Trophoblast cell (in vitro differentiated cells and primary cell): ENCODE measurements around the gene SMG5.
A peak's percentile ranks its signal among the peaks of the same experiment; 100 is the strongest.

Experiments used
- DNase-seq, 2 donors: peaks; one replicate each; pipeline ENCODE4 v3.0.0-alpha.2; 2016
- H2AFZ ChIP-seq: 2 replicates; pipeline ENCODE4 v1.6.1; 2013; ENCODE audit warnings: low read length, moderate library complexity, mild to moderate bottlenecking; ENCODE audit not compliant: insufficient read depth, poor library complexity
- H2AK5ac ChIP-seq: 2 replicates; pipeline ENCODE4 v1.6.1; 2013; ENCODE audit warnings: mild to moderate bottlenecking, low read length
- H2BK120ac ChIP-seq: 2 replicates; pipeline ENCODE4 v1.6.1; 2013; ENCODE audit warnings: low read length, mild to moderate bottlenecking, moderate library complexity; ENCODE audit not compliant: insufficient read depth, poor library complexity
- H2BK12ac ChIP-seq: 2 replicates; pipeline ENCODE4 v1.6.1; 2013; ENCODE audit warnings: mild to moderate bottlenecking, low read length, moderate library complexity
- H2BK5ac ChIP-seq: 2 replicates; pipeline ENCODE4 v1.6.1; 2013; ENCODE audit warnings: low read length, low read depth, moderate library complexity, mild to moderate bottlenecking; ENCODE audit not compliant: poor library complexity
- H3K14ac ChIP-seq: 2 replicates; pipeline ENCODE4 v1.6.1; 2013; ENCODE audit warnings: mild to moderate bottlenecking, low read length
- H3K18ac ChIP-seq: 2 replicates; pipeline ENCODE4 v1.6.1; 2013; ENCODE audit warnings: mild to moderate bottlenecking, low read length
- H3K23ac ChIP-seq: 2 replicates; pipeline ENCODE4 v1.6.1; 2013; ENCODE audit warnings: low read length
- H3K27ac ChIP-seq: 2 replicates; pipeline ENCODE4 v1.5.1; 2013; ENCODE audit warnings: low read depth, mild to moderate bottlenecking, inconsistent platforms, low read length, moderate library complexity
- H3K27me3 ChIP-seq: 2 replicates; pipeline ENCODE4 v1.6.1; 2013; ENCODE audit warnings: inconsistent platforms, mild to moderate bottlenecking, low read length, moderate library complexity; ENCODE audit not compliant: insufficient read depth
- H3K36me3 ChIP-seq, 2 experiments: 1 replicate in 1 of 2; 2 replicates in 1 of 2; pipeline ENCODE4 v1.6.1; 2013; ENCODE audit warnings: low read length in 2 of 2, mild to moderate bottlenecking in 2 of 2, moderate library complexity in 1 of 2; ENCODE audit not compliant: insufficient read depth in 2 of 2, control insufficient read depth in 1 of 2
- H3K4ac ChIP-seq: 2 replicates; pipeline ENCODE4 v1.6.1; 2013; ENCODE audit warnings: low read depth, mild to moderate bottlenecking, low read length, moderate library complexity
- H3K4me1 ChIP-seq, 2 experiments: 1 replicate in 1 of 2; 2 replicates in 1 of 2; pipeline ENCODE4 v1.6.1; 2013; ENCODE audit warnings: low read length in 2 of 2, mild to moderate bottlenecking in 2 of 2, moderate library complexity in 1 of 2; ENCODE audit not compliant: insufficient read depth in 2 of 2, control insufficient read depth in 1 of 2
- H3K4me2 ChIP-seq: 2 replicates; pipeline ENCODE4 v1.6.1; 2013; ENCODE audit warnings: inconsistent platforms, mild to moderate bottlenecking, low read length, moderate library complexity
- H3K4me3 ChIP-seq: 2 replicates; pipeline ENCODE4 v1.5.1; 2013; ENCODE audit warnings: mild to moderate bottlenecking, low read depth, low read length, inconsistent platforms
- H3K79me1 ChIP-seq: one replicate; pipeline ENCODE4 v1.6.1; 2013; ENCODE audit warnings: low read length
- H3K79me2 ChIP-seq: 2 replicates; pipeline ENCODE4 v1.6.1; 2013; ENCODE audit warnings: low read length, mild to moderate bottlenecking; ENCODE audit not compliant: control insufficient read depth, insufficient read depth, poor library complexity
- H3K9ac ChIP-seq: 2 replicates; pipeline ENCODE4 v1.6.1; 2013; ENCODE audit warnings: mild to moderate bottlenecking, low read length
- H3K9me3 ChIP-seq: 2 replicates; pipeline ENCODE4 v1.6.1; 2013; ENCODE audit warnings: low read depth, mild to moderate bottlenecking, control low read depth, inconsistent platforms, low read length; ENCODE audit not compliant: insufficient read depth
- H4K12ac ChIP-seq: 2 replicates; pipeline ENCODE4 v1.6.1; 2013; ENCODE audit warnings: low read depth, mild to moderate bottlenecking, low read length, moderate library complexity
- H4K8ac ChIP-seq: 2 replicates; pipeline ENCODE4 v1.6.1; 2013; ENCODE audit warnings: low read depth, mild to moderate bottlenecking, low read length, moderate library complexity
- H4K91ac ChIP-seq: one replicate; pipeline ENCODE4 v1.6.1; 2013; ENCODE audit warnings: low read depth, mild to moderate bottlenecking, low read length, moderate library complexity
- WGBS: extraction: QIAGEN DNeasy Blood & Tissue Kit; methylation state at CpG from one replicate; pipeline ENCODE4 v1.1.7; 2013; ENCODE audit warnings: missing lambda C conversion rate; ENCODE audit not compliant: insufficient read length, insufficient coverage; ENCODE audit errors: extremely low coverage; 5-methylcytosine and 5-hydroxymethylcytosine counted together

SMG5 gene

GRCh38 chr1:156285437-156285836 lies 2.8 kb upstream of the SMG5 start:
- Histone ChIP-seq H3K4me2 (no peak overlapping the region), H2BK120ac (no peak overlapping the region), H3K9me3 (no peaks in the 10 kb centered on the region), H2AK5ac (no peak overlapping the region), H3K36me3 (peaks cover 2 to 7% of the 10 kb centered on the region in 2 experiments), H3K27me3 (no peaks in the 10 kb centered on the region), H3K4me1 (peaks cover 20 to 21% of the 10 kb centered on the region in 2 experiments), H3K79me1 (peaks cover 5% of the 10 kb centered on the region), H2BK12ac (no peak overlapping the region), H3K9ac (no peak overlapping the region), H4K12ac (no peak overlapping the region), H4K91ac (no peak overlapping the region), H3K27ac (no peak overlapping the region), H2AFZ (no peak overlapping the region), H3K18ac (no peak overlapping the region), H2BK5ac (no peak overlapping the region), H3K14ac (no peak overlapping the region), H3K4ac (no peak overlapping the region), H4K8ac (no peak overlapping the region), H3K79me2 (peaks cover 16% of the 10 kb centered on the region), H3K4me3 (no peak overlapping the region), H3K23ac (no peak overlapping the region)
- WGBS = no CpG with 5 or more reads among the region's 21 CpGs
- DNase-seq = no peak

- peak overlapping the region; percentile 30 for H2BK12ac ChIP-seq
- H4K91ac ChIP-seq = no peak overlapping the region
- H2AK5ac ChIP-seq = no peak overlapping the region
- H3K9me3 ChIP-seq = no peaks in the 10 kb centered on the region
- H3K27ac ChIP-seq = no peak overlapping the region
- WGBS = no CpG with 5 or more reads among the region's 4 CpGs
- no peak overlapping the region for H3K4me2 ChIP-seq
- no peak overlapping the region for H3K18ac ChIP-seq
- peaks cover 20% of the 10 kb centered on the region for H3K79me2 ChIP-seq
- H3K79me1 ChIP-seq = peaks cover 5% of the 10 kb centered on the region
- H3K23ac ChIP-seq = no peak overlapping the region
- H3K27me3 ChIP-seq = no peaks in the 10 kb centered on the region
- H4K8ac ChIP-seq = no peak overlapping the region
- no peak overlapping the region for H4K12ac ChIP-seq
- no peak overlapping the region for H3K9ac ChIP-seq
- no peak overlapping the region for H3K14ac ChIP-seq
- no peak for DNase-seq
- H2BK5ac ChIP-seq = no peak overlapping the region
- H3K4me3 ChIP-seq = no peak overlapping the region
- no peak overlapping the region for H3K4ac ChIP-seq
- no peak overlapping the region for H2AFZ ChIP-seq
- no peak overlapping the region for H2BK120ac ChIP-seq
- peaks cover 20 to 21% of the 10 kb centered on the region in 2 experiments for H3K4me1 ChIP-seq
- H3K36me3 ChIP-seq = peaks cover 7 to 10% of the 10 kb centered on the region in 2 experiments
Measured at GRCh38 chr1:156284757-156285156, 2.1 kb upstream of the SMG5 start.

- Histone ChIP-seq H2BK12ac (peak within 1 kb of the TSS; percentile 34), H3K79me2 (peaks cover 20% of the 10 kb centered on the region), H3K4me1 (peaks cover 20 to 21% of the 10 kb centered on the region in 2 experiments), H4K8ac (peak within 1 kb of the TSS; percentile 98), H3K27me3 (no peaks in the 10 kb centered on the region), H3K9me3 (no peaks in the 10 kb centered on the region), H3K18ac (peak within 1 kb of the TSS; percentile 93), H4K91ac (peak within 1 kb of the TSS; percentile 84), H3K27ac (peak within 1 kb of the TSS; percentile 60), H2AK5ac (peak within 1 kb of the TSS; percentile 36), H3K36me3 (peaks cover 7 to 10% of the 10 kb centered on the region in 2 experiments), H3K4me3 (no peak within 1 kb of the TSS), H3K23ac (no peak within 1 kb of the TSS), H3K4me2 (peak within 1 kb of the TSS; percentile 81), H2AFZ (peak within 1 kb of the TSS; percentile 66), H3K4ac (peak within 1 kb of the TSS; percentile 76), H4K12ac (peak within 1 kb of the TSS; percentile 90), H3K14ac (peak within 1 kb of the TSS; percentile 81), H2BK5ac (no peak within 1 kb of the TSS), H3K9ac (no peak within 1 kb of the TSS), H2BK120ac (peak within 1 kb of the TSS; percentile 50), H3K79me1 (peaks cover 5% of the 10 kb centered on the region)
- peak; percentile 6 to 58 for DNase-seq
- no CpG with 5 or more reads among the region's 7 CpGs for WGBS
Measured at GRCh38 chr1:156284112-156284511, 1.5 kb upstream of the SMG5 start, which contains the start of gene TMEM79. TMEM79 (plus strand) TSS chr1:156284325; CDS start chr1:156285227, 902 bp downstream.

GRCh38 chr1:156283521-156283920 lies 896 bp upstream of the SMG5 start:
- Histone ChIP-seq H2BK120ac (peak overlapping the region; percentile 50), H3K9me3 (no peaks in the 10 kb centered on the region), H2AFZ (peak overlapping the region; percentile 66), H4K91ac (peak overlapping the region; percentile 84), H3K79me2 (peaks cover 20% of the 10 kb centered on the region), H3K36me3 (peaks cover 12 to 13% of the 10 kb centered on the region in 2 experiments), H3K23ac (no peak overlapping the region), H3K4me1 (peaks cover 20 to 21% of the 10 kb centered on the region in 2 experiments), H3K4ac (peak overlapping the region; percentile 76), H3K14ac (no peak overlapping the region), H3K4me3 (no peak overlapping the region), H4K8ac (peak overlapping the region; percentile 98), H2BK12ac (peak overlapping the region; percentile 34), H3K9ac (no peak overlapping the region), H2AK5ac (peak overlapping the region; percentile 36), H2BK5ac (no peak overlapping the region), H3K18ac (no peak overlapping the region), H4K12ac (peak overlapping the region; percentile 90), H3K27me3 (no peaks in the 10 kb centered on the region), H3K4me2 (peak overlapping the region; percentile 81), H3K79me1 (peaks cover 5% of the 10 kb centered on the region), H3K27ac (no peak overlapping the region)
- WGBS = no CpG with 5 or more reads among the region's 1 CpG
- no peak for DNase-seq
